GM19023 (cell line): ENCODE measurements around the gene CABCOCO1.

Source experiments
- ATAC-seq: cut with Tn5 transposase; IDR thresholded peaks from one replicate; pipeline ENCODE4 v1.9.1; 2021; ENCODE audit warnings: mild to moderate bottlenecking, moderate library complexity; ENCODE audit not compliant: unreplicated experiment

The CABCOCO1 gene

DNA sequence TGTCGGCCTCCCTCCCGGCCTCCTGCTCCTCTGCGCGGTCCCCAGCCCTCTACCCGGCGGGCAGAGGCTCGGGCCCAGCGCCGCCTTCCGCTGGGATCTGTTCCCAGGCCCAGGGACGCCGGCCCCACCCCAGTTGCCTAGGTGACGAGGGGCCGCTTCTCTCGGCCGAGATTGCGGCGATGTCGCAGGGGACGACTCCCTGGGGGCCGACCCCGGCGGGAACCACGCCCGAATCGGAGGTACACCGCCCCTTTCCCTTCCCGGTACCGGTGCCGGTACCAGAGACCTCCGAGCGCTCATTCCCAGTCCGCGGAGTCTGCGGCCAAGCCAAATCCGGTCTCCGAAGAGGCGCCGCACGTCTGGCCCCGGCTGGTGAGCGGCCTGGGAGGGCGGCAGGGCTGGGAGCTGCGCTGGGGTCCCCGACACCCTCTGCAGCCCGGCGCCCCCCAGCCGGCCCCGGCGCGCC lies at the start of gene CABCOCO1:
TSS of gene CABCOCO1 (plus strand) at position 136 of the 466 bp plus-strand sequence. CDS start at position 180, 44 bp downstream.
- ATAC-seq, result no peak

GRCh38 chr10:61613665-61614064 lies 49.1 kb upstream of the CABCOCO1 start:
- ATAC-seq, result no peak

GRCh38 chr10:61616611-61617010 lies 46.1 kb upstream of the CABCOCO1 start:
- ATAC-seq, result no peak

DNA sequence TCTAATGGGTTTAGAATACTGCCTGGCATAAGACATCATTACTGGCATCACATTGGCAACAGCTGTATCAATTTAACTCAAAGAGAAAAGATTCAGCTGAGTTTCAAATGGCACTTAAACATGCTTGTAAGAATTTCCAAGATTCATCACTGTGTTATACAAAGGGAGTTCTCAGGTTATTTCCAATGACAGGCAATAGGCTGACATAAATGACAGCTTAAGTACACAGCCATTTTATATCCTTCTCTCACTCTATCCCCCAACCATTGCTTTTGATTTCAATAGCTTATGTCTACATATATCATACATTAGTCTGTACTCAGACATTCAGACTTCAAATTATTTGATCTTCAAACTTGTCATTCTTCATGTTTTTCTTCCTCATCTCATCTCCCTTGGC lies 45.5 kb upstream of the CABCOCO1 start:
- ATAC-seq, result no peak

DNA sequence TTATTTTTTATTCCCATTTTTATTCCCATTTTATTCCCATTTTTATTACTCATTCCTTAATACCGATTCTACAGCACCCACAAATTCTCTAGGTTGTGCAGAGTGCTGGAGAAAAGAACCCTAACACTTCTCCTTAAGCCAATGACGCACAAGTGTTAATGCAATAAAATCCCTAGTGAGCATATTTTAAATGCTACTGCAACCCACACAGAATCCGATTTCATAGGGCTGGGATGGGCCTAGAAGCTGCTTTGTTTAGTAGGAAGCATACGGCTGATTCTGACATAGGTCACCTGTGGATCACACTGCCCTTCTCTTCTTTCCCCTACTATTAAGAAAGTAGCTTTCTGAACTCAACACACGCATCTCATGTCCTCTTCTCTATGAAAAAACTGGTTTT lies 45.1 kb upstream of the CABCOCO1 start:
- no peak for ATAC-seq

- ATAC-seq, result no peak
Measured at GRCh38 chr10:61618388-61618961, 44.3 kb upstream of the CABCOCO1 start.

GRCh38 chr10:61620506-61620905 lies 42.2 kb upstream of the CABCOCO1 start:
- no peak for ATAC-seq

DNA sequence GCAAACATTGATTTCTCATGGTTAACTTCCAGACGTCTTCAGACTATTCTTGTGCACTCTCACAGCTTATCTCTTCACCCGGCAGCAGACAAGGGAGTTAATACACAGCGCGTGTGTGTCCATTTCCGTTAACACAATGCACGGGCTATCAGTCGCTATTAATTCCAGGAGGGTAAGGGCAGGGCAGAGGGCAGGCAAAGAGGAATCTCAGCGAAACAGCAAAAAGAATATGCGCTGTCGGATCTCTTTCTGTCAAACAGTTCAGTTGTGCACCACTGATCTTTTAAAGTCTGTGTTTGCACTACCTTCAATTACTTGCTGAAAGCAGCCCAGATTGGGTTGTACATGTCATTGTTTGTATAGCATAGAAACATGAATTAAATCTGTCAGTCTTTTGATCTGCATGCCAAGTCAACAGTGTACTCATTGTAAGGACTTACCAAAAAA lies 41.1 kb upstream of the CABCOCO1 start:
- no peak for ATAC-seq

- ATAC-seq, result no peak
Measured at GRCh38 chr10:61623161-61623560, 39.6 kb upstream of the CABCOCO1 start.

GRCh38 chr10:61626209-61626608 lies 36.5 kb upstream of the CABCOCO1 start:
- no peak for ATAC-seq

GRCh38 chr10:61627266-61627665 lies 35.5 kb upstream of the CABCOCO1 start:
- ATAC-seq, result no peak

DNA sequence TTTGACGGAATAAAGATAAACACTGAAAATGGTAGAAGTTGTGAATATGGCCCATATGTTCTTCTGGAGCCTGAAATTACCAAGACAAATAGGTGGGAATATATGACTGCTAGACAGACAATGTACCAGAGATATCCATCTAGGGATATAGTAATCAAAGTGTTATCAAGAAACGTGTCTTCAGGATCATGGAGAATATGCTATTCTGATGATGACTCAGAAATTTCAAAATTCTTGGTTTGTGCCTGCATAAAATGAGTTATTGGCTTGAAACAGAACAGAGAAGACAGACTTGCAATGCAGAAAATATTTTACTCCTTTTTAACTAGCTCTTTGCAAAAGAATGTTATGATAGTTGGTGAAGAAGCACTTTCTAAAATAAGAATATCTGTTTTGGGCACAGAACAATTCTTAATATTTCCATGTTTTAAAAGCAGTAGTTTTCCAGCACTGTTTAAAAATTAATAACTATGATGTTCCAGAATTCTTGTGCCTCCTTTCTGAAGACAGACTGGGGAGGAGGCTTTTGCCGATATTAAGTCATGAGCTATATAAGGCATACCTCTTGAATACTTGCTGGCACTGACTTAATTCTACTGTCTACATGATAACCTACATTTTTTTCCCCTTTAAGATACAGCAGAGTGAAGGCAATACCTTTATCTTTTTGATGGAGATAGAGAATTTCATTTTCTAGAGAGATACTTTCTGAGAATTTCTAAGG lies 34.4 kb upstream of the CABCOCO1 start:
- ATAC-seq, result no peak

DNA sequence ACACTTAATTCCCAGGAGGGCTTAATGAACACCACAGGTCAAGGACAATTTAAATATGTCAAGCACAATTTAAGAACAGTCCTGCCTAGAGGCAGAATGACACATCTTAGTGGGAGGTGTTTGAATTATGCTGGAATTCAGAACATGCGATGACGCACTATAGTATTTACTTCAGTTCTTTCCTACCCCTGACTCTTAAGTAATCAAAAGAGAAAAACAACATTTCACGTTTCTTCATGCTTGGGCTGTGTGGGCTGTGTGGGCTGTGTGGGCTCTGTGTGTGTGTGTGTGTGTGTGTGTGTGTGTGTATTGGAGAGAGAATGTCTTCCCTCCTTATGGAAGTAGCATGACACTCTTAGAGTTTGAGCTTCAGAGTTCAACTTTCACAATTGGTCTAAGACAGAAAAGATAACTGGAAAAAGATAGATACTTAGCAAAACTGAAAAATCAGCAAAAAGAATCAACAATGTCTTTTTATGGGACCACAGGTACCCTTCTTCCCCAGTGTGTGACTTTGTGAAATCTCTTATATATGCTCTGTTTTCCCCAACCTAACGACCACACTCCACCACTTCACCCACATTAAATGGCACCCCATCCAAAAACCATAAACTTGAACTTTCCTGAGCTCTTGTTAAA lies 33.7 kb upstream of the CABCOCO1 start:
- no peak for ATAC-seq

DNA sequence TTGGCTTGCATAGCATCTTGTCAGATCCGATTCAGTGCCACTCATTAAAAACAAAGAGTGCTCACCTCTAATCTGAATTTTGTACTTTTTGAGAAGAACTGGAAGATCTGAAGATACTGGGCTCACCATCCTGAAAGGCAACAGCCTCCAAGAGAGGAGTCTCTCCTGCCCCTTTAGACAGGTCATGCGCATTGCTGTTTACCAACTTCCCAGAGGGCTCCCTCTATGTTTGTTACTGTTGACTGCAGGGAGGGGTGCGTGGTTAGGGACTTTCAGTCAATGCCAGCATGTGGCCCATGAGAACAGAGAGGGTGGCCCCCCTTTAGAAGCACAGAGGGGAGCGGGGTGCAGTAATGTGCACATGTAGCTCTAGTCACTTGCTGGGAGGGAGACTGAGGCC lies 33.2 kb upstream of the CABCOCO1 start:
- ATAC-seq, result no peak

DNA sequence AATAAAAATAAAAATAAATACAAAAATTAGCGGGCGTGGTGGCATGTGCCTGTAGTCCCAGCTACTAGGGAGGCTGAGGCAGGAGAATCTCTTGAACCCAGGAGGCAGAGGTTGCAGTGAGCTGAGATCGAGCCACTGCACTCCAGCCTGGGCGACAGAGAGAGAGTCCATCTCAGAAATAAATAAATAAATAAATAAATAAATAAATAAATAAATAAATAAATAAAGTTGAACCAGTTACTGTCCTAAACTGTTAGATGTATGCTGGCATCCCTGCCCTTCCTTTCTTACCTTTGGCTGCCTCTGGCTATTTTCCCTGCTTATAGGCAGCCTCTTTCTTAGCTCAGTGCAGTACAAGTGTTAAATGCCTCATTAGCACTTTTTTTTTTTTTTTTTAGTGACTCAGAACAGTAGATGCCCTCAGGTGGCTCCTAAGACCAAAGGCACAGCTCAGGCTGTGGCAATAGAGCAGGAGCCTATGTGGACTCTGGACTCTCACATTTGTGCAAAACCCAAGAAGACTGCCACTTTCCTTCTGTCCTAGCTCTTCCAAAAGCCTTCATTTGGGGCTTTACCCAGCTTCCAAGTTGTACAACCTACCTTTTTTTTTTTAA lies 30.6 kb upstream of the CABCOCO1 start:
- ATAC-seq, result no peak

GRCh38 chr10:61633665-61634064 lies 29.1 kb upstream of the CABCOCO1 start:
- ATAC-seq, result no peak

DNA sequence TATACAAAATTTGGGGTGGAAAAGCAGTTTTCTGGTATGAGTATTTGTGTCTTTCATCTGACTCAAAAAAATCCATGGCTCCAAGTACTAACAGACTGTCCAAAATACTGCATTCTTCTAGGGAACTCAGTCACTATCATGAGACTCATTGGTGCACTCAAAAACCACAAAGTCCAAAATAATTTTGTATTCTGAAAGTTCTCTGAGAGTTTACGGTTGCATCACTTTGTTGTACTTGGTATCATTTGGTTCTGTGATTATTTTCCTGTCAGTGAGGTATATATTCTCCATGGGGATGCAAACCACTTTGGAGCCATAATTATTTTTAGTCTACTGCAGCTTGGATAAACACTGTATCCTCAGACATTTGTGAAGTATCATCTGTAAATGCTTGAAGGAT lies 28.0 kb upstream of the CABCOCO1 start:
- ATAC-seq, result no peak

DNA sequence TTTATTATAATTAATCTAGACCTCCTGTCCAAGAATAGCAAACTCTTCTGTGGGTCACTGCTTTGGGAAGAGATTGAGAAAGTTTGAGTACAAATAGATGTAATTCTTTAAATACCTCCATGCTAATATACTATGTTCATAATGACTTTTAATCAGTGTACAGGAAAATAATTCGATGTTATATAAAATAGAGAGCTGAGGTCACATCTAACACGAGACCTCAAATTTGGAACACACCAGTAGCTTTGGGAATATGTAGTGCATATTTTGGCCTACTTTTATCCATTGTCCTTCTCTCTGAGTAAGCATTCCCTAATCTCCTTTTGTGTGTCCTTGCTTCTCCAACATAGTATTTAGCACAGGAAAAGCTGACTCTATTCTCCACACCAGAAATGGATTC lies 27.3 kb upstream of the CABCOCO1 start:
- no peak for ATAC-seq

DNA sequence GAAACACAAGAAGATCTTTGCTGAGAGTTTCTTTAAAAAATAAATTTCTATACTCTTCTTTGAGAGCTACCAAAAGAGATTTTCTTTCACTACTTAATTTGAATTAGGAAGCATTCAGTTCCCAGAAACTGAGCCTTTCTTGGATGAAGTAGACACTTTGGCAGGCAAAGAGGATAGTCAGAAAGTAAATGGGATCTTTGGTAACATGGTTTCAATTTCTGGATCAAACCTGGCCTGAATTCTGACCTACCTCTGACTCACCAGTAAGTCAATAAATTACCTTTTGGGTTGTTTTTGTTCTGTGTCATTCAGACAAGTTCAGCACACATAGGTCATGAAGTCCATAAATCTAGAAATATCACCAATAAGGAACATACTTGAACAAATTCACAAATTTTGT lies 26.8 kb upstream of the CABCOCO1 start:
- no peak for ATAC-seq

DNA sequence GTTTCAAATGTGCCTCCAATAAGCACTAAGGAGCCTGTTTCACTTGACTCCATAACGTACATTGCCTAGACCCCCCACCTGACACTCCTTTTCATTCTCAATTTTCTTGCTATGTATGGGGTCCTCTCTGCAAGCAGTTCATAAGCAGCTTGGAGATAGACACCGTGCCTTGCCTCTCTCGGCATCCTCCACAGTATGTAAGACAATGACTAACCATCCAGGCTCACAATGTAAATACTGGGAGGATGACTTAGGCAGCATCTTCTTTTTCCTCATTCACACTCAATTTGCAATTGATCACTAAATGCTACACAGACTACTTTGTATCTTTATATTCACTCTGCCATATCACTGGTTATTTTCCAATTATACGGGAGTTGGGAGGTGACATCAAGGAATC lies 22.8 kb upstream of the CABCOCO1 start:
- no peak for ATAC-seq

DNA sequence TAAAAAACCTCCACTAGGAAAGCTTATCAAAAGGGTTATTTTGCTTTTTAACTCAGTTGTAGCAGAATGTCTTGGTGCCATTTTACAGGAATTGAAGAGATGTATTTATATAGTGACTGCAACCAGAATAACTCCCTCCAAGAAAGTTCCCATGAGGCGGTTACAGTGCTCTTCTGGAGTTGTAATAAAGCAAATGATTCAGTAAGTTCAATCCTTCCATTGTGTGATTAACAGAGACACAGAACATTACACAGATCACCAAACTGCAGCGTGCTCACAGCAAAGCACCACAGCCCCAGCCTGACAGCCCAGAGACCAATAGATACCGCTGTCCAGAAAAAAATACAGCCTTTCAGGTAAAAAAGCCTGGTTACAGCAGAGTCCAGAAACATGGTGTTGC lies 21.9 kb upstream of the CABCOCO1 start:
- ATAC-seq, result no peak

DNA sequence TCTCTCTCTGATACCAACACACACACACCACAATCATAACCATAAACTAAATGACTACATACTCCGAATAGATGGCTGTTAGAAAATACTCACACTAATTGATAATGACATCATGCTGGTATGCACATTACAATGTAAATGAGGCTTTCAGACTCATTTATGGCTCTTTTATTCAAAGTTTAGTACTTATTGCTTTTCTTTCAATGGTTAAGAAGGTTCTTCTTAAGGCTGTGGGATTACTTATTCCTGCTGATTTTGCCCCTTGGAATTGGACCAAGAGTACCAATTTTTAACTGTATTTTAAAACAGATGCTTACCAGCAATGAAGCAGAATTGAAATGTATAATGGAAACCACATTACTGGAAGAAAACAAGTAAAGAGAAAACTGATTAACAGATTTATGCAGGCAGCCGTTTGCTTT lies 20.6 kb upstream of the CABCOCO1 start:
- no peak for ATAC-seq
